ENCODE results near the gene CAT.

The CAT gene

DNA sequence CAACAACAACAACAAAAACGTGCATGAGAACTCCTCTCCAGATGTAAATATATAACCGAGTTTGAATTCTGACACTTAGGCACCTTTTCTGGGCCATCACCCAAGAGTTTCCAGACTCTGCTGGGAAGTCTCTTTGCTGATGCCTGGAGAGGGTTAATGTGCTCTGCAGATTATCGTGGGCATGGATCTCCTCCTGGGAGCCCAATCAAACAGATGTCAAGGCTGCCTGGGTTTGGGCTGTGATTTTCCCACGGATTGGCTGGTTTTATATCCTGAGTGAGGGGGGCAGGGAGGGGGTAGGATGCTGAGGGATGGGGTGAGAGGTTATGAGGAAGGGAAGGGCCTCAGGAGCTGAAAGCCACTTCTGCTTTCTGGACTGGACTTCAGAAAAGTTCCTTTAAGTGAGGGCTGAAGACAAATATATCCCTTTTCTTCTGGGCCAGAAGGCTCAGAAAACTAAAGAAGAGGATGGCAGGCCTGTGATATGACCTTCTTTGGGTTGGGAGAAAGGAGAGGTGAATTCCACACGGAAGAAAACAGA, 70.7 kb downstream of the CAT start:
- Histone ChIP-seq H3K79me2 (ENCODE audit: control insufficient read depth, low read length) (no peaks in the 10 kb centered on the region), H3F3A (ENCODE audit: control insufficient read depth, insufficient read depth) (no peaks in the 10 kb centered on the region), H3K4me3 (ENCODE audit: low read length) (no peak overlapping the region), H3K9me2 (replicated peaks; ENCODE audit: control insufficient read depth, low read length) (no peaks in the 10 kb centered on the region), H3K4me2 (ENCODE audit: low read length) (no peak overlapping the region), H3K9me3 (ENCODE audit: control insufficient read depth, insufficient read depth, low read length) (no peaks in the 10 kb centered on the region), H3K4me1 (ENCODE audit: control insufficient read depth, low read length) (no peaks in the 10 kb centered on the region), H3K27ac (ENCODE audit: low read depth, low read length) (no peak overlapping the region), H3K27me3 (ENCODE audit: control insufficient read depth, low read length) (no peaks in the 10 kb centered on the region), H3K36me3 (ENCODE audit: control insufficient read depth, low read length) (no peaks in the 10 kb centered on the region), H4K20me1 (ENCODE audit: control insufficient read depth, insufficient read depth, low read depth, low read length) (no peaks in the 10 kb centered on the region)
- TF ChIP-seq, protein P1, sequence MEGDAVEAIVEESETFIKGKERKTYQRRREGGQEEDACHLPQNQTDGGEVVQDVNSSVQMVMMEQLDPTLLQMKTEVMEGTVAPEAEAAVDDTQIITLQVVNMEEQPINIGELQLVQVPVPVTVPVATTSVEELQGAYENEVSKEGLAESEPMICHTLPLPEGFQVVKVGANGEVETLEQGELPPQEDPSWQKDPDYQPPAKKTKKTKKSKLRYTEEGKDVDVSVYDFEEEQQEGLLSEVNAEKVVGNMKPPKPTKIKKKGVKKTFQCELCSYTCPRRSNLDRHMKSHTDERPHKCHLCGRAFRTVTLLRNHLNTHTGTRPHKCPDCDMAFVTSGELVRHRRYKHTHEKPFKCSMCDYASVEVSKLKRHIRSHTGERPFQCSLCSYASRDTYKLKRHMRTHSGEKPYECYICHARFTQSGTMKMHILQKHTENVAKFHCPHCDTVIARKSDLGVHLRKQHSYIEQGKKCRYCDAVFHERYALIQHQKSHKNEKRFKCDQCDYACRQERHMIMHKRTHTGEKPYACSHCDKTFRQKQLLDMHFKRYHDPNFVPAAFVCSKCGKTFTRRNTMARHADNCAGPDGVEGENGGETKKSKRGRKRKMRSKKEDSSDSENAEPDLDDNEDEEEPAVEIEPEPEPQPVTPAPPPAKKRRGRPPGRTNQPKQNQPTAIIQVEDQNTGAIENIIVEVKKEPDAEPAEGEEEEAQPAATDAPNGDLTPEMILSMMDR (IDR thresholded peaks at IDR 0.05; ENCODE audit: low read depth, low read length, poor library complexity, severe bottlenecking) = no peak
- no peak for TF ChIP-seq EZH2phosphoT487 (IDR thresholded peaks at IDR 0.05; ENCODE audit: borderline replicate concordance, low read length)

GRCh38 chr11:34510218-34510617, 71.5 kb downstream of the CAT start:
- no peak for TF ChIP-seq EZH2phosphoT487 (IDR thresholded peaks at IDR 0.05; ENCODE audit: borderline replicate concordance, low read length)
- TF ChIP-seq, protein P1 (IDR thresholded peaks at IDR 0.05; ENCODE audit: low read depth, low read length, poor library complexity, severe bottlenecking) = no peak
- H3K4me2 ChIP-seq (ENCODE audit: low read length) = no peak overlapping the region
- no peaks in the 10 kb centered on the region for H3K9me2 ChIP-seq (replicated peaks; ENCODE audit: control insufficient read depth, low read length)
- H3K36me3 ChIP-seq (ENCODE audit: control insufficient read depth, low read length) = no peaks in the 10 kb centered on the region
- H3K27me3 ChIP-seq (ENCODE audit: control insufficient read depth, low read length) = no peaks in the 10 kb centered on the region
- H3K79me2 ChIP-seq (ENCODE audit: control insufficient read depth, low read length) = no peaks in the 10 kb centered on the region
- no peaks in the 10 kb centered on the region for H3K9me3 ChIP-seq (ENCODE audit: control insufficient read depth, insufficient read depth, low read length)
- no peak overlapping the region for H3K4me3 ChIP-seq (ENCODE audit: low read length)
- H3K4me1 ChIP-seq (ENCODE audit: control insufficient read depth, low read length) = no peaks in the 10 kb centered on the region
- no peaks in the 10 kb centered on the region for H3F3A ChIP-seq (ENCODE audit: control insufficient read depth, insufficient read depth)
- no peaks in the 10 kb centered on the region for H4K20me1 ChIP-seq (ENCODE audit: control insufficient read depth, insufficient read depth, low read depth, low read length)
- H3K27ac ChIP-seq (ENCODE audit: low read depth, low read length) = no peak overlapping the region

DNA sequence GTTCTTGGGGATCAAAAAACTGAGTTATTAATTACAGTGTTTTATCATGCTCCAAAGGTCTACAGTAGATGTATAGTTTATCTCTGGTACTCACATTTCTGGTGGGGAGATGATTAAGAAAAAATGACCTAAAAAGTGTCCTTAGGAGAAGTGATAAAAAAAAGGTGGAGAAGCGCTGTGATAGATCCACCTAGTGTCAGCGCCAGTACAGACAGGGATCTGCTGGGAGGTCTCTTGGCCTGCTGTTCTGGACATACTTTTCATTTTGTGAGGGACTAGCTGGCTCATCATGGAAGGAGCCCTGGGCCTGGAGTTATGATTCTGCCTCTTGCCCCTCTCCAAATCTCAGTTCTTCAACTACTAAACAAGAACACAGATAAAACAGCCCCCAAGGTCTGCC, 71.9 kb downstream of the CAT start:
- Histone ChIP-seq H3K9me3 (ENCODE audit: control insufficient read depth, insufficient read depth, low read length) (no peaks in the 10 kb centered on the region), H4K20me1 (ENCODE audit: control insufficient read depth, insufficient read depth, low read depth, low read length) (no peaks in the 10 kb centered on the region), H3K27me3 (ENCODE audit: control insufficient read depth, low read length) (no peaks in the 10 kb centered on the region), H3K79me2 (ENCODE audit: control insufficient read depth, low read length) (no peaks in the 10 kb centered on the region), H3K9me2 (replicated peaks; ENCODE audit: control insufficient read depth, low read length) (no peaks in the 10 kb centered on the region), H3K27ac (ENCODE audit: low read depth, low read length) (no peak overlapping the region), H3K36me3 (ENCODE audit: control insufficient read depth, low read length) (no peaks in the 10 kb centered on the region), H3K4me3 (ENCODE audit: low read length) (no peak overlapping the region), H3K4me1 (ENCODE audit: control insufficient read depth, low read length) (no peaks in the 10 kb centered on the region), H3K4me2 (ENCODE audit: low read length) (no peak overlapping the region), H3F3A (ENCODE audit: control insufficient read depth, insufficient read depth) (no peaks in the 10 kb centered on the region)
- TF ChIP-seq, protein P1 (IDR thresholded peaks at IDR 0.05; ENCODE audit: low read depth, low read length, poor library complexity, severe bottlenecking) = no peak
- TF ChIP-seq EZH2phosphoT487 (IDR thresholded peaks at IDR 0.05; ENCODE audit: borderline replicate concordance, low read length) = no peak
